ENCODE measurements around the gene PARP14.

- TF ChIP-seq CTCF (conservative IDR thresholded peaks at IDR 0.05) (no peak), EZH2 (IDR thresholded peaks at IDR 0.05; ENCODE audit: low read depth) (no peak)
Observed at GRCh38 chr3:122748347-122748746, 67.7 kb downstream of the PARP14 start.

Measured in PC-9 (cell line).